Stomach (tissue), 9 donors: ENCODE data around the gene WFIKKN2. TPM values are rescaled to one million over a fixed set of nuclear protein-coding genes. Genes with fewer than 3 reads are reported as not detected.

Source experiments
- DNase-seq, 2 donors: peaks; one replicate each; pipeline versions ENCODE4 v3.0.0 to v3.0.0-alpha.2; 2013 to 2019
- H3K27ac ChIP-seq, 5 donors: fragments of 200-600 bp in 4 of 5; sonication (generic) in 4 of 5; one replicate each; pipeline ENCODE4 v1.5.1; 2013 to 2019; ENCODE audit warnings: mild to moderate bottlenecking in 1 of 5, moderate library complexity in 1 of 5
- H3K27me3 ChIP-seq, 3 donors: fragments of 200-600 bp; sonication (generic); one replicate each; pipeline ENCODE4 v1.5.1; 2017 to 2019; ENCODE audit warnings: mixed run types in 1 of 3
- H3K36me3 ChIP-seq, 4 donors: fragments of 200-600 bp; sonication (generic); 1 replicate in 3 of 4; 2 replicates in 1 of 4; pipeline ENCODE4 v1.5.1; 2016 to 2019
- H3K4me1 ChIP-seq, 4 donors: fragments of 200-600 bp; sonication (generic); one replicate each; pipeline ENCODE4 v1.5.1; 2016 to 2019
- H3K4me3 ChIP-seq, 4 donors: fragments of 200-600 bp; sonication (generic) in 3 of 4; one replicate each; pipeline ENCODE4 v1.5.1; 2016 to 2019; ENCODE audit warnings: mild to moderate bottlenecking in 1 of 4
- H3K9me3 ChIP-seq, 4 donors: fragments of 200-600 bp; sonication (generic); one replicate each; pipeline ENCODE4 v1.5.1; 2016 to 2019
- EP300 ChIP-seq: sonication (generic); formaldehyde crosslinking; IDR thresholded peaks from one replicate; pipeline ENCODE4 v1.6.1; 2017; ENCODE audit warnings: antibody characterized with exemption
- POLR2A ChIP-seq, 4 donors: fragments of 450-650 bp; IDR thresholded peaks; one replicate each; pipeline ENCODE4 v1.6.1; 2016; ENCODE audit warnings: antibody characterized with exemption in 4 of 4, control low read depth in 2 of 4, mild to moderate bottlenecking in 1 of 4, moderate library complexity in 1 of 4
- POLR2AphosphoS5 ChIP-seq, 3 donors: sonication (generic); formaldehyde crosslinking; IDR thresholded peaks; one replicate each; pipeline ENCODE4 v1.6.1; 2016; ENCODE audit warnings: antibody characterized with exemption in 3 of 3
- WGBS, 5 donors: extraction: QIAGEN DNeasy Blood & Tissue Kit in 3 of 5; methylation state at CpG; one replicate each; pipeline versions ENCODE4 v1.1.5 to v1.1.7; 2013 to 2018; 5-methylcytosine and 5-hydroxymethylcytosine counted together
- intact Hi-C: fragments of 100-400 bp; cut with DNase I; formaldehyde crosslinking; loops from one replicate; pipeline ENCODE4 v1.15.1; 2023; ENCODE audit warnings: low total_unique reads
- polyA plus RNA-seq, 3 donors: library from polyadenylated mRNA; stranded (reverse); fragments of 200-250 nt; gene quantifications; one replicate each; pipeline ENCODE4 v1.2.3, GENCODE V29; 2013
- total RNA-seq, 5 donors: library from RNA; depleted of rRNA; stranded (reverse); fragments of >200 nt; gene quantifications; one replicate each; pipeline versions ENCODE4 v1.1.0 to v1.2.3, GENCODE V29; 2014 to 2016
- TF ChIP-seq, protein P1 (sequence below), 7 experiments: fragments of 450-650 bp in 4 of 7; fragments of 200-600 bp in 3 of 7; sonication (generic) in 3 of 7; IDR thresholded peaks; one replicate each; pipeline ENCODE4 v1.5.1; 2016 to 2019; ENCODE audit warnings: antibody characterized with exemption in 7 of 7, control low read depth in 2 of 7, mild to moderate bottlenecking in 1 of 7
- donor health status: healthy with polysubstance abuse.
- donor health status: Bipolar disorder and iron deficiency.
- donor health status: healthy.

The WFIKKN2 gene
- total and polyA plus RNA-seq, 8 donors: 0.05 to 0.46 (median 0.21) TPM; not detected in 4

DNA sequence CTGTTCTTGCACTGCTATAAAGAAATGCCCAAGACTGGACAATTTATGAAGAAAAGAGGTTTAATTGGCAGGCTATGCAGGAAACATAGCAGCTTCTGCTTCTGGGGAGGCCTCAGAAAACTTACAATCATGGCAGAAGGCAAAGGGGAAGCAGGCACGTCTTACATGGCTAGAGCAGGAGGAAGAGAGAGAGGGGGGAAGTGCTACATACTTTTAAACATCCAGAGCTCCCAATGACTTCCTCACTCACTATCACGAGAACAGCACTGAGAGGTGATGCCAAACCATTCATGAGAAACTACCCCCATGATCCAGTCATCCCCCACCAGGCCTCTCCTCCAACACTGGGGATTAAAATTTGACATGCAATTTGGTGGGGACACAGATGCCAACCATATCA lies 13.3 kb downstream of the WFIKKN2 start:
- DNase-seq: no peak
- Histone ChIP-seq H3K27me3 (no peaks in the 10 kb centered on the region), H3K4me1 (peaks cover 0 to 24% (median 20%) of the 10 kb centered on the region in 4 donors), H3K4me3 (no peak overlapping the region), H3K9me3 (no peaks in the 10 kb centered on the region), H3K36me3 (no peaks in the 10 kb centered on the region), H3K27ac (no peak overlapping the region)
- intact Hi-C loops: loop anchor here (5.0 to 10.0 kb wide), 2 partner anchors 109 to 304 kb away; partner anchors contain the start of gene SPATA20
- 61 to 79% (median 69%) methylated on average over 2 of the region's 2 CpGs for WGBS, 5 donors
- TF ChIP-seq POLR2AphosphoS5 (IDR thresholded peaks at IDR 0.05): no peak
- no peak for TF ChIP-seq POLR2A (IDR thresholded peaks at IDR 0.05)
- TF ChIP-seq, protein P1, sequence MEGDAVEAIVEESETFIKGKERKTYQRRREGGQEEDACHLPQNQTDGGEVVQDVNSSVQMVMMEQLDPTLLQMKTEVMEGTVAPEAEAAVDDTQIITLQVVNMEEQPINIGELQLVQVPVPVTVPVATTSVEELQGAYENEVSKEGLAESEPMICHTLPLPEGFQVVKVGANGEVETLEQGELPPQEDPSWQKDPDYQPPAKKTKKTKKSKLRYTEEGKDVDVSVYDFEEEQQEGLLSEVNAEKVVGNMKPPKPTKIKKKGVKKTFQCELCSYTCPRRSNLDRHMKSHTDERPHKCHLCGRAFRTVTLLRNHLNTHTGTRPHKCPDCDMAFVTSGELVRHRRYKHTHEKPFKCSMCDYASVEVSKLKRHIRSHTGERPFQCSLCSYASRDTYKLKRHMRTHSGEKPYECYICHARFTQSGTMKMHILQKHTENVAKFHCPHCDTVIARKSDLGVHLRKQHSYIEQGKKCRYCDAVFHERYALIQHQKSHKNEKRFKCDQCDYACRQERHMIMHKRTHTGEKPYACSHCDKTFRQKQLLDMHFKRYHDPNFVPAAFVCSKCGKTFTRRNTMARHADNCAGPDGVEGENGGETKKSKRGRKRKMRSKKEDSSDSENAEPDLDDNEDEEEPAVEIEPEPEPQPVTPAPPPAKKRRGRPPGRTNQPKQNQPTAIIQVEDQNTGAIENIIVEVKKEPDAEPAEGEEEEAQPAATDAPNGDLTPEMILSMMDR (IDR thresholded peaks at IDR 0.05): no peak
- TF ChIP-seq EP300: no peak

DNA sequence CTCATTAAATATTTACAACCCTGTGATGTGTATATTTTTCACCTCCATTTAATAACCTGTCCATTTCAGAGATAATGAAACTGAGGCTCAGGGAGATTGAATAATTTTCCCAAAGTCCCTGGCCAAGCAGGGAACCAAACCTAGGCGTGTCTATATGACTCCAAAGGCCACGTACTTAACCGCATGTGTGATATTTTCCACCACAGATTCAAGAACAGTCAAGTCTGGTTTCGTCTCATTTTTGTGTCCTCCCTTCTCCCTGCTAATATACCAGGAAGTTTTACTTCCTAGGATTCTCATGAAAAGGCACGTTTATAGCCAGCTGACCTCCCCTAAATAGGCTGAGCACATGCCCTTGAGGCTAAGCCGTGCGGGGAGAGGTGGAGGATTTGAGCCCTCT lies 15.3 kb downstream of the WFIKKN2 start:
- DNase-seq: no peak
- Histone ChIP-seq H3K36me3 (no peaks in the 10 kb centered on the region), H3K27ac (no peak overlapping the region), H3K27me3 (no peaks in the 10 kb centered on the region), H3K4me1 (peaks cover 0 to 41% (median 31%) of the 10 kb centered on the region in 4 donors), H3K9me3 (no peaks in the 10 kb centered on the region), H3K4me3 (no peak overlapping the region)
- TF ChIP-seq POLR2AphosphoS5 (IDR thresholded peaks at IDR 0.05) (no peak), POLR2A (IDR thresholded peaks at IDR 0.05) (no peak), EP300 (no peak)
- TF ChIP-seq, protein P1 (IDR thresholded peaks at IDR 0.05): no peak
- intact Hi-C loops: no loop called here
- WGBS, 5 donors: 71 to 84% (median 82%) methylated on average over 7 of the region's 7 CpGs

DNA sequence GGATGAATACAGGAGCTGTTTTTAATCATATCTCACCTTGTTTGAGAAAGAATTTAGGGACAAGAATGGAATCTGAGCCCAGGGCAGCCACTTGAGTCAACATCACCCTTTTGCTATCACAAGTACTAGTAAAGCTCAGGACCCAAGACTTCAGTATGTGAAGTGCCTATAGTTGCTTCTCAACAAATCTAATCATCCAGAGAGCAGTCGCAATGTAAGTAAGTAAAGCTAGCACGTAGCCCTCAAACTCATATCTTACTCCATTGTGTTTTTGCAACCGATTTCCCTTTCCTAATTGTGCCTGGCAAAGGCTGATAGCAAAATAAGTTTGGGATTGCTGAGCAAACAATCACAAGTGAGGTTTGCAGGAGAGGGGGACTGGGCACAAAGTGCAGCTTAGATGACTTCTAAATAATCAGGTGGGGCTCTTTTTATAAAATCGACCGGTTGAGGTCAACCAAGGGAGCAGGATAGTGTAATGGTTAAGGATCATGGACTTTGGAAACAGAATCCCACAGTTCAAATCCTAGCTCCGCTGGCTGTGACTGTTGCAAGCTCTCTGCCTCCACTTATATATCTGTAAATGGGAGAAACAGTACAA lies 17.7 kb downstream of the WFIKKN2 start:
- peak overlapping the region in 1 of 4 donors; percentile 6 for H3K4me3 ChIP-seq
- WGBS, 5 donors: 32 to 56% (median 52%) methylated on average over 6 of the region's 6 CpGs
- H3K9me3 ChIP-seq: no peaks in the 10 kb centered on the region
- H3K36me3 ChIP-seq: no peaks in the 10 kb centered on the region
- intact Hi-C loops: no loop called here
- DNase-seq: peak in 1 of 2 donors; percentile 32
- no peaks in the 10 kb centered on the region for H3K27me3 ChIP-seq
- peaks cover 8 to 53% (median 38%) of the 10 kb centered on the region in 4 donors for H3K4me1 ChIP-seq
- peak overlapping the region; percentile 73 to 89 (median 78) for H3K27ac ChIP-seq
- TF ChIP-seq, protein P1 (IDR thresholded peaks at IDR 0.05): no peak
- no peak for TF ChIP-seq POLR2A (IDR thresholded peaks at IDR 0.05)
- no peak for TF ChIP-seq EP300
- TF ChIP-seq POLR2AphosphoS5 (IDR thresholded peaks at IDR 0.05): peak in 1 of 3 donors; percentile 21

DNA sequence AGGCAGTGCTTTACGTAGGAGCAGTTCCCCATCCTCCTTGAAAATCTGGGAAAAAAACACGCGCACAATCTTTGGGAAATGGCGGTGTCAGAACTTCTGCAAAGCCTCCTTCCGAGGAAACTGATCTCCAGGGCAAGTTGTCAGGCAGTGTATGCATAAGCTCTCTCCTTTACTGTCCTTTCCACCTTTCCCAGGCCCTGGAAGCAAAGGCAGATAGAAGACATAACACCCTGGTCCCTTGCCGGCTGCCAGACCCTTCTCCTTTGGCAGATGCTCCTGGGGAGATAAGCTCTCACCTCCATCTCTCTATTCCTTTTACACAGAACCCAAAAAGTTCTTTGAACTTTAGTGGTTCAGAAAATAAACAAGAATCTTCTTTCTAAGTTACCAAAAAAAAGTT lies 18.4 kb downstream of the WFIKKN2 start:
- WGBS, 5 donors: 77 to 87% (median 82%) methylated on average over 6 of the region's 6 CpGs
- H3K27me3 ChIP-seq: no peaks in the 10 kb centered on the region
- intact Hi-C loops: no loop called here
- no peak overlapping the region for H3K4me3 ChIP-seq
- H3K9me3 ChIP-seq: no peaks in the 10 kb centered on the region
- H3K27ac ChIP-seq: peak overlapping the region; percentile 16 to 89 (median 78)
- H3K36me3 ChIP-seq: no peaks in the 10 kb centered on the region
- no peak for TF ChIP-seq POLR2A (IDR thresholded peaks at IDR 0.05)
- TF ChIP-seq, protein P1 (IDR thresholded peaks at IDR 0.05): no peak
- H3K4me1 ChIP-seq: peaks cover 8 to 53% (median 38%) of the 10 kb centered on the region in 4 donors
- DNase-seq: no peak
